PC-3 (cell line): Measurements from ENCODE around the gene PCYT1B.

Experiments used
- CTCF ChIP-seq: fragments of 300-600 bp; sonication (generic); conservative IDR thresholded peaks from 2 replicates; pipeline ENCODE4 v1.5.1; 2017; ENCODE audit warnings: antibody characterized with exemption, low read depth, mild to moderate bottlenecking, low read length
- EZH2 ChIP-seq: fragments of 300-600 bp; sonication (generic); IDR thresholded peaks from one replicate; pipeline ENCODE4 v1.6.1; 2017; ENCODE audit warnings: antibody characterized with exemption, mild to moderate bottlenecking, low read length; ENCODE audit not compliant: unreplicated experiment
- EZH2phosphoT487 ChIP-seq: fragments of 300-600 bp; sonication (generic); IDR thresholded peaks from 2 replicates; pipeline ENCODE4 v1.6.1; 2018; ENCODE audit warnings: mild to moderate bottlenecking, antibody characterized with exemption, low read length, borderline replicate concordance

DNA sequence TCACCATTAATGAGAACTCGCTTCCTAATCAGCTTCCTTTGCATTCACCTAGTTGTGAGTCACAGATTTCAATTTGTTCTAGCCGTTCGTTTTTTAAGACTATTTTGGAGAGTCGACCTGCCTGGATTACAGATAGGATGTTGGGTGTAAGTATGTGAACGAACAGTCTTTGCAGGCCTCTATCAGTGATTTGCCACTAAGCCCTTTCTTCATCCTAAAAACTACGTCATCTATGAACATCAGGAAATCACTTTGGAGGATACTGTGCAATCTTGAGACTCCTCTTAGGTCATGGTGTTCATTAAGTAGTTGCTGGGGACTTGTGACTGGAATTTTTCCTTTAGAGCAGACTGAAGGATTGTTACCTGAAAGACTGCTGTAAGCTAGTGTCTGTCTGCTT, 47.7 kb upstream of the PCYT1B start:
- TF ChIP-seq EZH2phosphoT487: no peak
- no peak for TF ChIP-seq CTCF
- TF ChIP-seq EZH2: no peak
